Measurements from ENCODE around the gene VPS18. TPM values are rescaled to one million over a fixed set of nuclear protein-coding genes. Genes with fewer than 3 reads are reported as not detected.

VPS18 gene
- polyA plus RNA-seq, 1 donor from 2014 or later = 13.8 TPM

GRCh38 chr15:40943764-40944365, 49.6 kb downstream of the VPS18 start:
- no peaks in the 10 kb centered on the region for H3K79me2 ChIP-seq (replicated peaks; ENCODE audit: insufficient read depth, low read length)
- no peaks in the 10 kb centered on the region for H3K36me3 ChIP-seq (ENCODE audit: insufficient read depth, low read length)
- no peaks in the 10 kb centered on the region for H3F3A ChIP-seq (ENCODE audit: insufficient read depth, low read length, poor library complexity, severe bottlenecking)
- H3K27ac ChIP-seq (ENCODE audit: low read length) = no peak overlapping the region
- no peak overlapping the region for H3K4me2 ChIP-seq (ENCODE audit: low read length)
- no peaks in the 10 kb centered on the region for H3K9me3 ChIP-seq (ENCODE audit: low read length)
- no peaks in the 10 kb centered on the region for H3K9me2 ChIP-seq (ENCODE audit: insufficient read depth, low read length)
- no peak overlapping the region for H3K4me3 ChIP-seq (ENCODE audit: low read length)
- peaks cover 7% of the 10 kb centered on the region for H3K27me3 ChIP-seq (ENCODE audit: insufficient read depth, low read depth, low read length)
- TF ChIP-seq EZH2 (IDR thresholded peaks at IDR 0.05; ENCODE audit: borderline replicate concordance, insufficient read depth, low read length, poor library complexity, severe bottlenecking) (no peak), CTCF (IDR thresholded peaks at IDR 0.05; ENCODE audit: poor library complexity, severe bottlenecking) (no peak), EP300 (conservative IDR thresholded peaks at IDR 0.05; ENCODE audit: poor library complexity, severe bottlenecking) (no peak), SMC3 (conservative IDR thresholded peaks at IDR 0.05; ENCODE audit: poor library complexity) (no peak), REST (IDR thresholded peaks at IDR 0.05; ENCODE audit: borderline replicate concordance) (no peak)
- no peaks in the 10 kb centered on the region for H4K20me1 ChIP-seq (ENCODE audit: insufficient read depth)
- no peak overlapping the region for H2AFZ ChIP-seq (ENCODE audit: low read depth, low read length)
- no peak overlapping the region for H3K9ac ChIP-seq (ENCODE audit: low read length)

GRCh38 chr15:40944510-40945296, 50.5 kb downstream of the VPS18 start:
- Histone ChIP-seq H3K79me2 (replicated peaks; ENCODE audit: insufficient read depth, low read length) (no peaks in the 10 kb centered on the region), H3K9me2 (ENCODE audit: insufficient read depth, low read length) (no peaks in the 10 kb centered on the region), H4K20me1 (ENCODE audit: insufficient read depth) (no peaks in the 10 kb centered on the region), H3K9me3 (ENCODE audit: low read length) (no peaks in the 10 kb centered on the region), H3K36me3 (ENCODE audit: insufficient read depth, low read length) (no peaks in the 10 kb centered on the region), H3K27ac (ENCODE audit: low read length) (no peak overlapping the region), H3K4me3 (ENCODE audit: low read length) (no peak overlapping the region), H3K9ac (ENCODE audit: low read length) (no peak overlapping the region), H3F3A (ENCODE audit: insufficient read depth, low read length, poor library complexity, severe bottlenecking) (no peaks in the 10 kb centered on the region), H2AFZ (ENCODE audit: low read depth, low read length) (no peak overlapping the region), H3K27me3 (ENCODE audit: insufficient read depth, low read depth, low read length) (peaks cover 7% of the 10 kb centered on the region), H3K4me2 (ENCODE audit: low read length) (no peak overlapping the region)
- TF ChIP-seq RAD21 (conservative IDR thresholded peaks at IDR 0.05) = no peak
- TF ChIP-seq REST (IDR thresholded peaks at IDR 0.05; ENCODE audit: borderline replicate concordance) = no peak
- no peak for TF ChIP-seq TAF1 (IDR thresholded peaks at IDR 0.05; ENCODE audit: low read depth)
- TF ChIP-seq EZH2 (IDR thresholded peaks at IDR 0.05; ENCODE audit: borderline replicate concordance, insufficient read depth, low read length, poor library complexity, severe bottlenecking) = no peak
- no peak for TF ChIP-seq SMC3 (conservative IDR thresholded peaks at IDR 0.05; ENCODE audit: poor library complexity)
- TF ChIP-seq POLR2AphosphoS5 (IDR thresholded peaks at IDR 0.05) = no peak
- TF ChIP-seq CTCF (IDR thresholded peaks at IDR 0.05; ENCODE audit: poor library complexity, severe bottlenecking) = no peak
- no peak for TF ChIP-seq MXI1 (conservative IDR thresholded peaks at IDR 0.05; ENCODE audit: poor library complexity, severe bottlenecking)
- TF ChIP-seq EP300 (conservative IDR thresholded peaks at IDR 0.05; ENCODE audit: poor library complexity, severe bottlenecking) = no peak

All from neural cell (in vitro differentiated cells).